Kidney capillary endothelial cell (primary cell): ENCODE results near the gene TTC28.
"Not testable (repeated sequence)": the region's sequence is repeated elsewhere in the genome, so short reads cannot be mapped to it uniquely, and the experiment has no call there.

ENCODE experiments used
- DNase-seq: peaks from one replicate; pipeline ENCODE4 v3.0.0-alpha.2; 2018; ENCODE audit warnings: low spot score

Gene TTC28

DNA sequence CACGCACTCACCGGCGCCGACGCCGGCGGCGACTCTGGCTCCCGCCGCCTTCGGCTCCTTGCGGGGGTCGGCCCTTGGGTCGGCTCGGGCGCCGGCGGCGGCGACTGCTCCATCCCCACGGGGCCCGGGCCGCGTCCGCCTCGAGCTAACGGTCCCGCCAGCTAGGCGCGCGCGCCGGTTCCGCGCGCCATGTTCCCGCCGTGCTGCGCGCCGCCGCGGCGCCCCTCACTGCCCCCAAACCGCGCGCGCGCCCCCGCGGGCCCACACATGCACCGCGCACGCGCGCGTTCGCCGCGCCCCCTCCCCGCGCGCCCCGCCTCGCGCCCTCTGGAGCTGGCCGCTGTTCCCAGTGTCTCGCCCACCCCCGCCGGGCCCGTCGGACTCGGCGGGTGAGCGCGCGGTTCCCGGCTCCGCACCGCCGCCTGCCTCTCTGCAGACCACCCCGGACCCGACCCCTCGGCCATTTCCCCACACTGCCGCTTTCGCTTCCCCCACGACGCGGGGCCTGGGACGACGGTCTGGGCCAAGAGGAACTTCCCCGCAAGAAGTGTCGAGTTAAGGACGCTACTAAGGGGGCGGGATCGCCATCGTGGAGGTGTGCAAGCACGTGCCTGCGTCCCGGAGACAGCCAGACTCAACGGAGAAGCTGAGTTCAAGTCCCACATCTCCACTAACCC, at the start of gene TTC28:
TSS of gene TTC28 (minus strand) at position 230 of the 677 bp plus-strand sequence. CDS start at position 113, 117 bp downstream.
- peak; percentile 65 for DNase-seq

DNA sequence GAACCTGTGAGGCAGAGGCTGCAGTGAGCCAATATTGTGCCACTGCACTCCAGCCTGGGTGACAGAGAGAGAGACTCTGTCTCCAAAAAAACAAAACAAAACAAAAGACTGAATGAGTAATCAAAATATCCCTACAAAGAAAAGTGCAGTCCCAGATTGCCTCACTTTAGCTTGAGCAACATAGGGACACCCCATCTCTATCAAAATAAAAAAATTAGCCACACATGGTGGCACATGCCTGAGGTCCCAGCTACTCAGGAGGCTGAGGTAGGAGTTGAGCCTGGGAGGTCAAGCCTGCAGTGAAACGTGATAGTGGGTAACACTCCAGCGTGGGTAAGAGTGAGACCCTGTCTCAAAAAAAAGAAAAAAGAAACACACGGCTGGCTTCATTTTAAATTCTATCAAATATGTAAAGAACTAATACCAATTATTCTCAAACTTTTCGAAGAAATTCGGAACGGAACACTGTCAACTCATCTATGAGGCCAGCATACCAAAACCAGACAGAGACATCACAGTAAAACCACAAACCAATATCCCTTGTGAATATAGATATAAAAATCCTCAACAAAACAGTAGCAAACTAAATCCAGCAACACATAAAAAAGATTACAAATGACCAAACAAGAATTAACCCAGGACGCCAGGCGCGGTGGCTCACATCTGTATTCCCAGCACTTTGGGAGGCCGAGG, 49.1 kb upstream of the TTC28 start:
- no peak for DNase-seq

DNA sequence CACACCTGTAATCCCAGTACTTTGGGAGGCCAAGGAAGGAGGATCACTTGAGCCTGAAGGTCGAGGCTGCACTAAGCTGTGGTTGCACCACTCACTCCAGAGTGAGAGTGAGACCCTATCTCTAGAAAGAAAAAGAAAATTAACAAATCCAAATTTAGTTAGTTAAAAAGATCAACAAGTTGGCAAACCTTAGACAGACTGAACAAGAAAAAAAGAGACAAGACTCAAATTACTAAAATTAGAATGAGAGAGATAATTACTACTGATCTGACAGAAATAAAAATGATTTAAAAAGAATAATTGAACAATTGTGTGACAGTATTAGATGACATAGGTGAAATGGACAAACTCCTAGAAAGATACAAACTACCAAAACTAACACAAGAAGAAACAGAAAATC, 48.4 kb upstream of the TTC28 start:
- no peak for DNase-seq

DNA sequence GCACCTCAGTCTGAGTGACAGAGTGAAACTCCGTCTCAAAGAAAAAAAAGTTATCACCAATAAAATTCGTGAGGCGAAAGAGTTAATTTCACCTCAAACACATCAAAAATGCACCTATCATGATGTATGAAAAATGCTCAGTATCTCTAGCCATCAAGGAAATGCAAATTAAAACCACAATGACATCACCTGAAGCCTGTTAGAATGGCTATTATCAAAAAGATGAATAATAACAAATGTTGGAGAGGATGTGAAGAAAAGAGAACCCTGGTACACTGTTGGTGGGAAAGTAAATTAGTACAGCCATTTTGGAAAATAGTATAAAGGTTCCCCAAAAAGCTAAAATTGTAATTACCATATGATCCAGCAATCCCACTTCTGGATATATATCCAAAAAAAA, 38.4 kb upstream of the TTC28 start:
- DNase-seq, result no peak

DNA sequence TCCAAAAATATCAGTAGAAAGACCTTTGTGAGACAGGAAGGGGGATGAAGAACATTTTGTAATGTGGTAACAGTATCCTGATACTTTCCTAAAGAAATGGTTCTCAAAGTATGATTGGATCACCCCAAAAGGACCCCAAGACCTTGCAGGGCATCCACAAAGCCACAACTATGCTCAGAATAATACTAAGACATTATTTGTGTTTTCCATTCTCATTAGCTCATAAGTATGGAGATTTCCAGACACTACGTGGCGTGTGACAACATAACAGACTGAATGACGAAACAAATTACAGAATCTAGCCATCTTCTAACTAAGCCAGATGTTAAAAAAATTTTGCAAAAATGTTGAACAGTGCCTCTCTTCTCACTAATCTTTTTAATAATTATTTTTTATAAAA, 37.0 kb upstream of the TTC28 start:
- DNase-seq, result no peak

DNA sequence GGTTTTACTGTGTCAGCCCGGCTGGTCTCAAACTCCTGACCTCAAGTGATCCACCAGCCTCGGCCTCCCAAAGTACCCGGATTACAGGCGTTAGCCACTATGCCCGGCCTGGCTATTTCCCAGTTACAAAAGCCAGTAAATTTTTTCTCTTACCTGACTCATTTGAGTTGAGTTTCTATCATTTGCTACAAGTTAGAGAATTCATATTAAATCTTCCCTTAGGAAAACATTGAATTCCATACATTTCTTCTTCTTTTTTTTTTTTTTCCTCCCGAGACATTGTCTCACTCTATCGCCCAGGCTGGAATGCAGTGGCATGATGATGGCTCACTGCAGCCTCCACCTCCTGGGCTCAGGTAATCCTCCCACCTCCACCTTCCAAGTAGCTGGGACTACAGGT, 36.0 kb upstream of the TTC28 start:
- no peak for DNase-seq

DNA sequence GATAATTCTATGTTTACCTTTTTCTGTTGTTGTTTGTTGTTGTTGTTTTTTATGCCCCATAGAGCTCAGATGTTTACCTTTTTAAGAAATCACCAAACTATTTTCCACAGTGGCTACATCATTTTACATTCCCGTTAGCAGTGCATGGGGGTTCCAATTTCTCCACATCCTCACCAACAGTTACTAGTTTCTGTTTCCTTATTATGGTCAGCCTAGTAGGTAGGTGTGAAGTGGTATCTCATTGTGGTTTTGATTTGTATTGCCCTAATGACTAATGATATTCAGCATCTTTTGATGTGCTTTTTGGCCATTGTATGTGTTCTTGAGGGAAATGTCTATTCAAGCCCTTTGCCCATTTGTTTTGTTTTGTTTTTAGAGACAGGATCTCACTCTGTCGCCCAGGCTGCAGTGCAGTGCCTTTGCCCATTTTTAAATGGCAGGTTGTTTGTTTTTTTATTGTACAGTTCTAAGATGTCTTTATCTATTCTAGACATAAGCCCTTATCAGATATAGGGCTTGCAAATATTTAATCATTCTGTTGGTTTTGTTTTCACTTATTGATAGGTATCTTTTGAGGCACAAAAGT, 34.5 kb upstream of the TTC28 start:
- no peak for DNase-seq

DNA sequence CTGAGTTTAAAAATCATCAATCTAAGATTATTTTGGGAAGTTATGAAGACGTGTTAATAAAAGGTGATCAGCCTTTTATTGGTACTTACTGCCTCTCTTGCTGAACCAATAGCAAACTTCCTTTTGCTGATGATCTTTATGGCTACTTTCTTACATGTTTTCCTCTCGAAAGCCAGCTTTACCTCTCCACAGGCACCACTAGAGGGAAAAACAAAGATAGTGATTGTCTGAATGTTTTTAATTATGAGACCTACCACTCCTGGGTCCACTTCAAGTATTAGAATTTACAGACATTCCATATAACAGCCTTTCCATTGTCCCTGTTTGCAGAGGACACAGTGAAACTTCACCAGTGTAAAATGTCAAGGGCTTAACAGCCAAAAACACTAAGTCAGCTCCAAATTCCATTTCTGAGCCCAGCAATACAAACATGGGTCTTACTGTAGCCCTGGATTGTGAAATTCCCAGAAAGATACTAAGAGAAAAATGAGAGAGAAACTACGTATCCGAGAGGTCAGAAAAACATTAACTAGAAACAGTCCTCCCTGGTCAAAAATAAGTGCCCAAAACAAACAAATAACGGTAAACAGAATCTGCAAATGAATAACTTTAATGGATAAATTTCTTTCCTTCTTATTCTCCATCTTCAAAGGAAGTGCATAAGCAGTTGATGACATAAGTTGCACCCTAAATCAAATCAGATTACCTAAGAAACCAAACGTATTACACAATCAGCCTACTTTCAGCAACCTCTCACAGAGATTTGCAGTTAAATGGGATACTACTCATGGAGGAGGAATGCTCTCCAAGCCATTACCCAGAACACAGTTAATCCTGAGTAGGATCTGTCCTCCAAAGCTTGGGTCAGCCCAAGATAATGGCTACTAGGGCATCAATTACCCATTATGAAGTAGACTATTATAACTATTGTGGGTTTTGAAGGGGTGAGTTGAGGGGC, 32.5 kb upstream of the TTC28 start:
- peak; percentile 1 for DNase-seq

DNA sequence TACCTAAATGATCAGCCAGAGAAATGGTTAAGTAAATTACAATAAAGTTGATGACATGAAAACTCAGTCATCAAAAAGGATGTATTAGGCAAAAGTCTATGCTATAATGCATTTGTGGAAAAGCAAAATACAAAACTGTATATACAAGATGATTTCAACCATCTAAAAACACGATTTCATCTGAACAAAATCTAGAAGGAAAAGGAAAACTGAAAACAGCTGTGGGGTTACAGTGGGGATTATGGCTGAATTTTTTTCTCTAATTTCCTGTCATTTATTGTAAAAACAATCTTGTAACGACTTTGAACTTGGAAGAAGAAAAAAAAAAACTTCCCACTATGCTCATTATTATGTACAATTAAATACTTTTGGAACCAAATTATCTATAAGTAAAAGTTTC, 31.7 kb upstream of the TTC28 start:
- DNase-seq, result no peak

DNA sequence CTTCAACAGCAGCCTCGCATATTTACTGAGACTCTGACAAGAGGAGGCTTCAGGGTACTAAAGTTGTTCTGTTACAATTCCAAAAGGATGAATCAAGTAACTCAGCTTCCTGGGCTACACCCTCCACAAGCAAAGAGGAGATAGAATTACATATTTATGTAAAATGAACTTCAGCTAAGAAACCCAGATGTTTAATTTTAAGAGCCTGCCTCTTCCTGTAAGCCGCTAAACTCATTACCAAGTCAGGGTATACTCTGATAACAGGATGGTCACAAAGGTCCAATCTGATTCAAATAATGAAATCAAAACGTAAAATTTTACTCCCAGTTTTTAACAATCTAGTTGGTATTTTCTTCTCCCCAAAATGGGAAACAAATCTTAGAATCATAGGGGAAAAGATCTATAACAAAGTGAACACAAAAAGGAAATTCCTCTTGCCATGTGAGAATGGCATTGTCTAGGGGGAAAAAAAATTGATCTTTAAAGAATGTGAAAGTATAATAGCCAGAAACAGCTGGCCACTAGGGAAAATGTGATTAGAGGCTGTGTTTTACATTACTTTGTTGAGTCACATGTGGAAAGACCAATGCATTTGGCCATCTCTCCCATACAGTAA, 31.0 kb upstream of the TTC28 start:
- peak; percentile 58 for DNase-seq

DNA sequence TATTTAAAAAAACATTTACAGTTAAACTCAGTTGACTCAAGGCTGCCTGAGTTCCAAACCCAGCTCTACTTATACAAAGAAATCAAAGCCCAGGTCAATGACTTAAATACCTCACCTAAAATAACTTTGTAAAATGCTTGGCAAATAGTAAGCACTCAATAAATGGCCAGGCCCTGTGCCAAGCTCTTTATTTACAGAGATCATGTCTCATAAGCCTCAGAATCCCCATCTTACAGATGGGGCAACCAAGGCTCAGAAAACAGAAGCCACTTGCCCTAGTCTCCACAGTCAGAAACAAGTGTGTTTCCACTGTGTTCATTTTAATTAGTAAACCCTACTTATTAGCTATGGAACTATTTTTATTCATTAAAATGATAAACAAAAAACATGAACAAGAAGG, 30.5 kb upstream of the TTC28 start:
- no peak for DNase-seq

DNA sequence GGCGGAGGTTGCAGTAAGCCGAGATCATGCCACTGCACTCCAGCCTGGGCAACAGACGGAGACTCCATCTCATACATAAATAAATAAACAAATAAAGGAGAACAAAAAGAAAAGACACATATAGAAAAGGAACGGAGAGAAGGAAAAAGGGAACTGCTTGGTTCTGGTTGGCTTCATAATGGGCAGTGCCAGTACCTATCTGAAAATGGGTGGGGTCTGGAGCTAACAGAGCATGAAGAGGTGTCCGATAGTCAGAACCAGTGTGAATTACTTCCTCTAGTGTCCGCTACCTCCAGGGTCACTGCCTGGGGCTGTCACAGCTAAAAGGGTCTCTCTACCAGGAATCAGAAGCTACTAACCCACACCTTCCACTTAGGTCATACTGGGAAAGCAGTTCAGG, 27.2 kb upstream of the TTC28 start:
- no peak for DNase-seq

DNA sequence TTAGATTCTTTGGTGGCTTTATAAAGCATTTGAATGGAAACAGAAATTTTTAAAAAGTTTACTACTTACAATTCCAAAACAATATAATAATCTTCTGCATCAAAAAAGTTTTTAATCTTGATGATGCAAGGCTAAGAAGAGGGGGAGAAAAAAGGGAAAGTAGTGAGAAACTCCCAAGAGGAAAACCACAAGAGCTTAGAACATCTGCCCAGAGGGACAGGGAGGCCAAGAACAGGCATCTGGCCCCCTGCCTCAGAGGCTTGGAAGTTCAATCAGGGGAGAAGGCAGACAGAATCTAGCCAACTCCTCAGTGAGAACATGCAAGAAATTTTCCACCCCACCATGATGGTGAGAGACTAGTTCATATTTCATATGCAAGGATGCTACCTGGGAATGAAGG, 23.8 kb upstream of the TTC28 start:
- no peak for DNase-seq

DNA sequence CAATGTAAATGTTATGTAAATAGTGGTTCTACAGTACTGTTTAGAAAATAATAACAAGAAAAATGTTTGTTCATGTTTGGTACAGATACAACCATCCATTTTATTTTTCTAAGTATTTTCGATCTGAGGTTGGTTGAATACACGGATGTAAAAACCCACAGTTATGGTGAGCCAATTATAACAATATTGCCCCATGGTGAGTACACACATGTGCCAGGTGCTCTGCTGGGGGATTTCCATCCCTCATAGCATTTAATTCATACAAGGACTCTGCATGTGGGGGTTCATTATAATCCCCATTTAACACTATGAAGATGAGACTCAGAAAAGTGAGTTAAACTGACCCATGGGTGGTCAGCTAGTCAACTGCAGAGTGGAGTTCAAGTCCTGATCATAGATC, 23.3 kb upstream of the TTC28 start:
- no peak for DNase-seq

DNA sequence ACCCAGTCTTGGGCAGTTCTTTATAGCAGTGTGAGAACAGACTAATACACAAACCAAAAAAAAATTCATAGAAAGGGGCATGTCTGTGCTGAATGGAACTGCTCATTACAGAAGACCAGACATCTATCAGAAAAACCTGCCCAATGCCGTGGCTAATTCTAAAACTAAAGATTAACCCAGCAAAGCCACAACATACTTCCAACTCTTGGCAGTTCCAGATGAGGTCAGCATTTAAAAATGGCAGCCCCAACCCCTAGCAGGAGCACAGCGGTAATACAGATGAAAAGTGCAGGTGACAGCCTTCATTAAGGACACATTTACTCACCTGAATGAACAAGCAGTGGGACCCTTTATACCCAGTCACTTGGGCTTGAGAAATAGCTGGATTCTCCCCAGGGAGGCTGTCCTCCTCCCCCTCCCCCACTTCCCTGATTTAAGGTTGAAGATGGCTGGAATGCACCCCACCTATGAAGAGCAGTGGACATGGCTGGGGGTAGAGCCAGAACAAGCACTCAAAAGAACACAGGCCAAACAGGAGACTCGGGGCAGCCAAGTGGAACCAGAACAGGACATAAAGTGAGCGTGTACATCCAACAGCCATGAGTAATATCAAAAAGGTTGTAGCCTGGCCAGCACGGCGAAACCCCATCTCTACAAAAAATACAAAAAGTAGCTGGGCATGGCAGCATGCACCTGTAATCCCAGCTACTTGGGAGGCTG, 13.6 kb upstream of the TTC28 start:
- DNase-seq, result not testable (repeated sequence)

DNA sequence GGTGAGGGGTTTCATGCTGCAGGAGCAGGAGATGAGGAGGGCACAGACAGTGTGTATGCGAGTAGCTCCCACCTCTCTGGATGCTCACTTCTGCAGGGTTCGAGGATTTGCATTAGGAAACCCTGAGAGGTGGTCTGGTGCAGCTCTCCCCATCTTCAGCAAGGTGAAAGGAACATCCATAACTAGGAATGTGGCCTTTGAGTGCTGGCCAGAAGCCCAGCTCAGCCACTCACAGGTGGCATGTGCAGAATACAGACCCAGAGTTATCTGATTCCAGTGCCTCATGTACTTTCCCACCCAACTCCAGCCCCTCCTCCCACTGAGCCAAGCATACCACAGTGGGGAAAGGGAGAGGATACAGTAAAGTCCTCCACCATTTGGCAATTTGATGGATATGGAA, 10.2 kb upstream of the TTC28 start:
- not testable (repeated sequence) for DNase-seq

DNA sequence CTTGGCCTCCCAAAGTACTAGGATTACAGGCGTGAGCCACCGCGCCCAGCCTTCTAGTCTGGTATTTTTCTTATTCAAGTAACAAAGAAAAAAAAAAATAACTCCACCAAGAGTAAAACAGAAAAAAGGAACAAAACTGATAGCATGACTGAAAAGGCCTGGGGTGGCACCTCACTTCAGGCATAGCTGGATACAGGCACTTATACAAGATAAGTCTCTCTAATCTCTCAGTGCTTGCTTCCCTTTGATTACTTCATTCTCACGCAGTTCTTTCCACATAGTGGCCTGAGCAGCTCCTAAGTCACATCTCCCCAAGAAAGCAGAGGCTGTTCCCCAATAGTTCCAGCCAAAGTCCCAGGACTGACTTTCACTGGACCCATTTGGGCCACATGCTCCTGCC, 3.3 kb upstream of the TTC28 start:
- DNase-seq, result not testable (repeated sequence)

DNA sequence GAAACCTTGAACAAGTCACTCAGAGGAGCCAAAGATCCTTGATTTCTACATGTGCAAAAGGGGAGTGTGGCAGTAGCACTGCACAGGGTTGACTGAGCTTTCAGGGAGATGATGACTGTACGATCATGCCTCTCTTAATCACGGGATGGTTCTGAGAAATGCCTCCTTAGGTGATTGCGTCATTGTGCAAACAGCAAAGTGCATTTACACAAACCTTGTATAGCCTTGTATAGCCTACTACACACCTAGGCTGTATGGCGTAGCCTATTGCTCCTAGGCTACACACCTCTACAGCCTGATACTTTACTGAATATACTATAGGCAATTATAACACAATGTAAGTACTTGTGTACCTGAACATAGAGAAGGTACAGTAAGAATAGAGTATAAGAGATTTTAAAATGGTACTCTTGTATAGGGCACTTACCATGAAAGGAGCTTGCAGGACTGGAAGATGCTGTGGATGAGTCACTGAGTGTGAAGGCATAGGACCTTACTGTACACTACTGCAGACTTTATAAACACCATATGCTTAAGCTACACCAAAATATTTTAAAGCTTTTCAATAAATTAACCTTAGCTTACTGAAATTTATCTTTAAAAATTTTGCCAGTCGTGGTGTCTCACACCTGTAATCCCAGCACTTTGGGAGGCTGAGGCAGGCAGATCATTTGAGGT, 1.3 kb upstream of the TTC28 start:
- not testable (repeated sequence) for DNase-seq

DNA sequence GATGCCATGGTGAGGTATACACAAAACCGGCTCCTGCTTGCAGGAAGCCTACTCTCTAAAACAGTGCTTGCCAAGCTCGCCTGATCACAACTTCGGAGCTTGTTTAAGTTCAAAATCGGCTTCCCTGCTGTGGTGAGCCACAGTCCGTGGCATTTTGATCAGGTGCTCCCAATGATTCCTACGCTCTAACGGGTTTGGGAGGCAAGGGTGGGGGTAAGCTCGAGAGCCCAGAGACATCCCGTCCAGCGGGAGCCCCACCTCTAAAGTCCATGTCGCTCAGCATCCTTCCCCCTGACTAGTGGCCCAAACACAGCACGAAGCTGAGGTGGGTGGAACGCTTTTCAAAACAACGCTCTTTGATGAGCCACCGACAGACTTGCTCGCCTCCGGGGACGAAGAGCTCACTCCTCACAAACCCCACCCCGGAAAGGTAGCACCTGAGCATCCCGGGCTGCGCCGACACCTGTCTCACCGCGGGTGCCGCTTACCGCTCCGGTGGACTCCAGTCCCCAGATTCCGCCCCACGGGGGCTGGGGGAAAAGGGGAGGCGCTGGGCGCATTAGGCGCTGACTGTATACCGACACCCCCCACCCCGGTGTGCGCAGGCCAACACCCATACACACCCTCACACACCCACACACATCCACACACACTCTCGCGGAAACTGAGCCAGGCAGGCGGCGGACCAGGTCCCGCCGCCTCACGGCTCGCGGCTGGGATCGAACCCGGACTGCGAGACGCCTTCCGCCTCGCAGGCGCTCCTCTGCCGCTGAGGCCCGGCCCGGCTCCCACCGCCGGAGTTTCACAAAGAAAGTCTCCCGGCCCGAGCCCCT, 646 bp downstream of the TTC28 start:
- peak; percentile 26 for DNase-seq

DNA sequence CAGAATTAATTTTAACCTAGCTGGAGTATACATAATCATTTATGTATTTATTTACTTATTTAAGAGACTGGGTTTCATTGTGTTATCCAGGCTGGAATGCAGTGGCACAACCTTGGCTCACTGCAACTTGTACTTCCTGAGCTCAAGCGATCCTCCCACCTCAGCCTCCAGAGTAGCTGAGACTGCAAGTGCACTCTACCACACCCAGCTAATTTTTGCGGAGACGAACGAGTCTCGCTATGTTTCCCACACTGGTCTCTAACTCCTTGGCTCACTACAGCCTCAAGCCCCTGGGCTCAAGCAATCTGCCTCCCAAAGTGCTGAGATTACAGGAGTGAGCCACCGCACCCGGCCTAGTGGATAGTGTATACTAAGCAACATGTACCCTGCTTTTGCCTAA, 1.5 kb downstream of the TTC28 start:
- DNase-seq, result not testable (repeated sequence)
